Fibroblast of lung (primary cell): ENCODE data around the gene CRHR1. TPM values are rescaled to one million over a fixed set of nuclear protein-coding genes. Genes with fewer than 3 reads are reported as not detected.

ENCODE experiments used
- DNase-seq, 2 donors: peaks; one replicate each; pipeline versions ENCODE4 v3.0.0 to v3.0.0-alpha.2; 2010; ENCODE audit warnings: low read depth in 2 of 2
- H2AFZ ChIP-seq: 2 replicates; pipeline ENCODE4 v1.5.1; 2012; ENCODE audit warnings: low read length, control low read depth, inconsistent platforms
- H3K27ac ChIP-seq: 2 replicates; pipeline ENCODE4 v1.5.1; 2011; ENCODE audit warnings: low read length, control low read depth; ENCODE audit not compliant: insufficient read depth
- H3K27me3 ChIP-seq: 2 replicates; pipeline ENCODE4 v1.5.1; 2011; ENCODE audit warnings: mild to moderate bottlenecking, low read length; ENCODE audit not compliant: control insufficient read depth, insufficient read depth
- H3K36me3 ChIP-seq: 2 replicates; pipeline ENCODE4 v1.5.1; 2011; ENCODE audit warnings: low read length; ENCODE audit not compliant: control insufficient read depth, insufficient read depth
- H3K4me1 ChIP-seq: 2 replicates; pipeline ENCODE4 v1.5.1; 2011; ENCODE audit warnings: low read length; ENCODE audit not compliant: control insufficient read depth, insufficient read depth; ENCODE audit errors: extremely low read depth
- H3K4me2 ChIP-seq: 2 replicates; pipeline ENCODE4 v1.5.1; 2011; ENCODE audit warnings: low read length, control low read depth; ENCODE audit not compliant: insufficient read depth; ENCODE audit errors: extremely low read depth
- H3K4me3 ChIP-seq, 4 experiments: fragments of 200-600 bp in 1 of 4; sonication (generic) in 1 of 4; replicated peaks in 1 of 4; 2 replicates each; pipeline ENCODE4 v1.5.1; 2011 to 2016; ENCODE audit warnings: low read length in 4 of 4, low read depth in 3 of 4, mild to moderate bottlenecking in 3 of 4, control low read depth in 2 of 4, inconsistent platforms in 1 of 4, mixed read lengths in 1 of 4; ENCODE audit not compliant: insufficient read depth in 1 of 4; ENCODE audit errors: control extremely low read depth in 1 of 4
- H3K79me2 ChIP-seq: 2 replicates; pipeline ENCODE4 v1.5.1; 2012; ENCODE audit warnings: mild to moderate bottlenecking, low read length, inconsistent platforms; ENCODE audit not compliant: control insufficient read depth, insufficient read depth
- H3K9ac ChIP-seq: 2 replicates; pipeline ENCODE4 v1.5.1; 2011; ENCODE audit warnings: mild to moderate bottlenecking, low read length, control low read depth; ENCODE audit not compliant: insufficient read depth
- H3K9me3 ChIP-seq: 2 replicates; pipeline ENCODE4 v1.5.1; 2012; ENCODE audit warnings: low read depth, low read length; ENCODE audit not compliant: control insufficient read depth, insufficient read depth
- H4K20me1 ChIP-seq: 2 replicates; pipeline ENCODE4 v1.5.1; 2011; ENCODE audit warnings: low read length; ENCODE audit not compliant: control insufficient read depth, insufficient read depth; ENCODE audit errors: extremely low read depth
- CTCF ChIP-seq, 2 donors: IDR thresholded peaks in 1 of 2; conservative IDR thresholded peaks in 1 of 2; 1 replicate in 1 of 2; 2 replicates in 1 of 2; pipeline ENCODE4 v1.5.1; 2011 to 2012; ENCODE audit warnings: low read length in 2 of 2, control low read depth in 1 of 2, inconsistent platforms in 1 of 2, low read depth in 1 of 2, mild to moderate bottlenecking in 1 of 2
- EZH2 ChIP-seq: IDR thresholded peaks from 2 replicates; pipeline ENCODE4 v1.5.1; 2012; ENCODE audit warnings: low read length, control low read depth, mild to moderate bottlenecking; ENCODE audit errors: missing control alignments
- polyA plus RNA-seq, 2 donors: library from polyadenylated mRNA; depleted of rRNA in 1 of 2; stranded (reverse) in 1 of 2; unstranded in 1 of 2; fragments of >200 nt; gene quantifications; 2 replicates each; pipeline ENCODE4 v1.2.1, GENCODE V29; 2011 to 2012; ENCODE audit warnings: missing spikeins in 1 of 2
- total RNA-seq: library from RNA; depleted of rRNA; stranded (reverse); fragments of >200 nt; gene quantifications from 2 replicates; pipeline ENCODE4 v1.2.1, GENCODE V29; 2014

CRHR1 gene
- total and polyA plus RNA-seq, 2 donors (not counting 1 experiment from before 2014, with no cell fraction given): not detected

- no peak for TF ChIP-seq CTCF (conservative IDR thresholded peaks at IDR 0.05 in 1 of 2, IDR thresholded peaks at IDR 0.05 in 1 of 2; ENCODE audit: low read depth in 1 of 2, low read length in 2 of 2)
- no peak for TF ChIP-seq EZH2
- Histone ChIP-seq H3K4me2 (no peak overlapping the region), H3K27ac (no peak overlapping the region), H4K20me1 (no peaks in the 10 kb centered on the region), H2AFZ (no peak overlapping the region), H3K4me3 (no peak overlapping the region), H3K79me2 (no peaks in the 10 kb centered on the region), H3K27me3 (peaks cover 15% of the 10 kb centered on the region), H3K9ac (no peak overlapping the region), H3K36me3 (no peaks in the 10 kb centered on the region), H3K4me1 (no peaks in the 10 kb centered on the region), H3K9me3 (no peaks in the 10 kb centered on the region)
- no peak for DNase-seq
Observed at GRCh38 chr17:45792995-45793755, 9.1 kb downstream of the CRHR1 start.

- no peaks in the 10 kb centered on the region for H4K20me1 ChIP-seq
- no peak overlapping the region for H2AFZ ChIP-seq
- TF ChIP-seq EZH2: no peak
- TF ChIP-seq CTCF (conservative IDR thresholded peaks at IDR 0.05 in 1 of 2, IDR thresholded peaks at IDR 0.05 in 1 of 2; ENCODE audit: low read depth in 1 of 2, low read length in 2 of 2): no peak
- H3K36me3 ChIP-seq: no peaks in the 10 kb centered on the region
- no peak overlapping the region for H3K9ac ChIP-seq
- H3K27me3 ChIP-seq: peaks cover 11% of the 10 kb centered on the region
- H3K9me3 ChIP-seq: no peaks in the 10 kb centered on the region
- no peak for DNase-seq
- no peak overlapping the region for H3K4me2 ChIP-seq
- no peaks in the 10 kb centered on the region for H3K79me2 ChIP-seq
- H3K27ac ChIP-seq: no peak overlapping the region
- no peak overlapping the region for H3K4me3 ChIP-seq
- H3K4me1 ChIP-seq: no peaks in the 10 kb centered on the region
Observed at GRCh38 chr17:45793999-45794540, 9.9 kb downstream of the CRHR1 start.

- H3K4me2 ChIP-seq: no peak overlapping the region
- H3K9ac ChIP-seq: no peak overlapping the region
- no peak overlapping the region for H3K27ac ChIP-seq
- no peaks in the 10 kb centered on the region for H3K4me1 ChIP-seq
- no peaks in the 10 kb centered on the region for H3K79me2 ChIP-seq
- no peaks in the 10 kb centered on the region for H3K36me3 ChIP-seq
- no peaks in the 10 kb centered on the region for H4K20me1 ChIP-seq
- H2AFZ ChIP-seq: no peak overlapping the region
- no peaks in the 10 kb centered on the region for H3K9me3 ChIP-seq
- peak in 1 of 2 donors; percentile 3 for TF ChIP-seq CTCF (conservative IDR thresholded peaks at IDR 0.05 in 1 of 2, IDR thresholded peaks at IDR 0.05 in 1 of 2; ENCODE audit: low read depth in 1 of 2, low read length in 2 of 2)
- no peak for TF ChIP-seq EZH2
- no peak overlapping the region for H3K4me3 ChIP-seq
- H3K27me3 ChIP-seq: peaks cover 11% of the 10 kb centered on the region
- no peak for DNase-seq
Observed at GRCh38 chr17:45794840-45795239, 10.7 kb downstream of the CRHR1 start.
